Stimulated activated CD8-positive, alpha-beta memory T cell treated with anti-CD3 and anti-CD28 coated beads, Interleukin-2, amount 100 ng/mL, for 1 hour (primary cell): ENCODE results near the gene SLC6A11.

Source experiments
- DNase-seq, 2 donors: peaks; one replicate each; pipeline ENCODE4 v3.0.0-alpha.2; 2020; ENCODE audit warnings: low read depth in 2 of 2

Gene SLC6A11

DNA sequence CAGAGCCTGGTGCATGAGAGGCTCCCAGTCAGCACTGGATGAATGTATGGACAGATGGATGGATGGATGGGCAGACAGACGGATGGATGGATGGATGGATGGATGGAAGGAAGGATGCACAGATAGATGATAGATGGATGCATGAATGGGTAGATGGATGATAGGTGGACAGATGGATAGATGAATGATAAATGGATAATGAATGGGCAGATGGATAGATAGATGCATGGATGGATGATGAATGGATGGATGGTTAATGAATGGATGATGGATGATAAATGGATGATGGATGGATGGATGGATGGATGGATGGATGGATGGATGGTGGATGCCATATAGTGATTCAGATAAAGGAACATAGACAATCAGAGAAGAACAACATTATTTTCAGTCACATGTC is 71.0 kb downstream of the SLC6A11 start:
- DNase-seq, result no peak

DNA sequence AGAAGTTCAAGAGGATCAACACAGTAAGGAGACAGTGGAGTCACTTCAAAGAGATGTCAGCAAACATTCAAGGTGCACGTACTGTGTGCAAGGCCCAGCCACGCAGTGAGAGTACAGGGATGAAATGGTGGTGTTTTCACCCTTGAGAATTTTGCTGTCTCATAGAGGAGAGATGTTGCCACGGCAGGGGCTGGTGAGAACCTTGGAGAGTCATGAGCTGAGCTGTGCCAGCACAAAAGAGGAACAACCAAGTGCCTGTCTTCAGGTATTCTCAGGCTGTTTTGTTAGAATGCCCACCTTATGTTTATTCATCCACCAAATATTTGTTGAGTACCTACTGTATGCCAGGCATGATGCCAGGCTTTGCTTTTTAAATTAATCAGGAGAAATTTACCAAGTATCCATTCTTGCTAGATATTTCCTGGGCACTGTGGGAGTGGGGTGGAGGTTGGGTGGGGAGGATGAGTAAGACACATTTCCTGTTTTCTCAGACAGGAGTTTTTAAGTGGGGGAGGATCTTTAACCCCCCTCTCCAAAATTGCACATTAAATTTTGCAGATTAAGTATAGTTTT is 72.6 kb downstream of the SLC6A11 start:
- DNase-seq, result no peak

DNA sequence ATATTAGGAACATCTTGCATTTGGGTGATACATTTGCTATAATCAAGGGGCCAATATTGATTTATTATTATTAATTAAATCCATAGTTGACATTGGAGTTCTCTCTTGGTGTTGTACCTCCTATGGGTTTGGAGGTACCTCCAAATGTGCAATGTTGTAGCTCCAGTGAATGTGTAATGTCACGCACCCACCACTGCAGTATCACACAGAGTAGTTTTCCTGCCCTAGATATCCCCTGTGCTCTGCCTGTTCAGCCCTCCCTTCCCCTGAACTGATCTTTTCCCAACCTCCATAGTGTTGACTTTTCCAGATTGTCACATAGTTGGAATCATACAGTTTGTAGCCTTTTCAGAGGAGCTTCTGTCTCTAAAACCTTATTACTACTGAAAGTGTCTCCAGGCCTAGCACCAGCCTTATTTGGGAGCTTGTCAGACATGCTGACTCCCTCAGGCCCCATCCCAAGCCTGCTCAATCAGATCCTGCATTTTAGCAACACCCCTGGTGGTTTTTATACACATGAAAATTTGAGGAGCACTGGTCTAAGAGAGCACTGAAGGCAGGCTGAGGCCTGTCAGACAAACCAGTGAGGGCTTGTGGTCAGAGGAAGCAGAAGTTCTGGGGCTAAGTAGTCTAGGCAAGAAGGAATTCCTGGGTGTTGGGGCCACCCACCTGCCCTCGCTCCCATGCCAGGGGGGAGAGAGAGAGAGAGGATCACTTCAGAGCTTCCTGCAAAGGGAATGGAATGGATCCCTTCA is 73.4 kb downstream of the SLC6A11 start:
- no peak for DNase-seq

DNA sequence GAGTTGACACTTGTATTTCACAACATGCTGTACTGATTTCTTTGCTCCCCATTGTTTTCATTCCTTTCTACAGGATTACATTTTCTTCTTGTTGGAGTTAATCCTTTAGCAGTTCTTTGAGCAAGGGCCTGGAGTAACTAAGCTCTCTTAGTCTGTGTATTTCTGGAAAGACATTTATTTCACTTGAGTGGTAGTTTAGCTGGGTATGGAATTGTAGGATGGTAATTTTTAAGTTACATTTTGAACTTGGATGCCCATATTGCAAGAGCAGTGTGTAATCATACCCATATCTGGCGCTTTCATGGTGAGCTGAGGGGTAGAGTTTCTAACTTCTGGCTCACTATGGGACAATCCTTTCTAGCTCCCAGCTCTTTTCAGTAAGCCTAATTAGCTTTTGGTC is 74.6 kb downstream of the SLC6A11 start:
- DNase-seq, result no peak

DNA sequence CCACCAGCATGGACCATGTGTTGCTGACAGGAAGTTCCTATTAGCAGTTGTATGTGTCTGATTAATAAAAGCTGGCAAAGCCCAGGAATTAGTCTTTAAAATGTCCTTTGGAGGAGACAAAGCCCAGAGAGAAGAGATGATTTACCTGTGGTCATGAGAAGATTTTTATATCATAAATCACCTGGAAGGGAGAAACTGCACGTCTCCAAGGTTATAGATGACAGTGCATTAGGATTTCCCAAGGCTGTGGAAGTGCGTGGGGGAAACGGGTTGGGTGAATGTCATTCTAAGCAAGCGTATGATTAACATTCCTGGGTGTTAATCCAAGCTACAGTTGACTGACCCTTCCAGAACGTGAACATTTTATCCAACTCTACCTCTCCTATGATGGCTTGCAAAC is 76.6 kb downstream of the SLC6A11 start:
- no peak for DNase-seq

DNA sequence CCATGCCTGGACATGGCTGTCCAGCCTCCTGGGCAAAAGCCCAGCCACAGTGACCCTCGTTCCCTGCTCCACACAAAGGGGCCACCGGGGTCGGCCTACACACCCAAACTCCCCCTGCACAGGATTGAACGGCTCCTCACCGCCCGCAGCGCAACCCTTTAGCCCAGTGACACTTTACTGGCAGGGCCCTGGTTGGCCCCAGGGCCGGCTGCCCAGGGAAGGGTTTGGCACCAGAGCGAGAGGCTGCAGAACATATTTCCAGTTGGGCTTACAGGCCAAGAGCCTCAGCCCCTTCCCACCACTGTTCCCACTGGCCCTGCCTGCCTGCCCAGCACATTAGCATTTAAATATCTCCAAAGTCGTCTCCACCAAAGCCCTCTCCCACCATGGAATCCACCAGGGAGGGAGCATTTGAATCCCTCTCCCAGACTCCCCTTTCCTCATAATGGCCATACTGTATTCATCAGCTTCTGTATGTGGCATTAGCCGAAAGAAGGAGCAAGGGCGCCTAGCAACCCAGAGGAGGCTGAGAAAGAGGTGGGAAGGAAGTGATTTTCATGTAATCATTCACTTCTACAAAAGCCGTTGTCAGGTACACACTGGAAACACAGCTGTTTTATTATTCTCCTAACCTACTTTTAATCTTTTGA is 85.4 kb downstream of the SLC6A11 start:
- DNase-seq, result no peak

DNA sequence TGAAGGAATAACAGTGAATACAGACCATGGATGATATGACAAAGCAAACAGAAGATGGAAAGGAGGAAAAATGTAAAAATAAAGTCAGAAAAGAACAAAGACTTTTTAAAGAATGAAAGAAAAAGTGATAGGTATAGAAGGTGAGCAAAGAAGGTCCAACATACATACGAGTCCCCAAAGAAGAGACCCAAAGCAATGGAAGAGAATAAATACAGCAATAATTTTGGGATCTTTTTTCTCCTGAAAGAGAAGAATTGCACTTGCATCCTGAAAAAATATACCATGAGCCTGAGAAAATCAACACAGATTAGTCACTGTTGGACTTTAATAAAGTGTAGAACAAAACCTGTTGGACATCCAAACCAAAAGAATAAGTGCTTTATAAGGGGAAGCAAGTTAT is 91.2 kb downstream of the SLC6A11 start:
- DNase-seq, result no peak

DNA sequence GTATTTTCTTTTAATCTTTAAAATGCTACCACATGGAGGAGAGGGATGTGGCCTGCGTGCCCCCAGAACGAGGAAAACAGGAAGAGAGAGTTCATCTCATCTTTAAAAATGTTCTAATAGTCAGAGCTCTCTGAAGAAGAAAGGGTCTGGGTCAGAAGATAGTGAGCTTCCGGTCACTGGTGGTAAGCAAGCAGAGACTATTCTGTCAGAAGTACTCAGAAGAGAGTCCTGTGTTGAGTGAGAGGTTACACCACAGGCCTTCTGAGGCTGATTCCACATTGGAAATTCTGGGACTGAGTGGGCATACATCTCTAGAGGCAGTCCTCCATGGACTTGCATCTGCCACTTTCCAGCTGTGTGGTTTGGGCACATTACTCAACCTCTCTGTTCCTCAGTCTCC is 94.3 kb downstream of the SLC6A11 start:
- no peak for DNase-seq

DNA sequence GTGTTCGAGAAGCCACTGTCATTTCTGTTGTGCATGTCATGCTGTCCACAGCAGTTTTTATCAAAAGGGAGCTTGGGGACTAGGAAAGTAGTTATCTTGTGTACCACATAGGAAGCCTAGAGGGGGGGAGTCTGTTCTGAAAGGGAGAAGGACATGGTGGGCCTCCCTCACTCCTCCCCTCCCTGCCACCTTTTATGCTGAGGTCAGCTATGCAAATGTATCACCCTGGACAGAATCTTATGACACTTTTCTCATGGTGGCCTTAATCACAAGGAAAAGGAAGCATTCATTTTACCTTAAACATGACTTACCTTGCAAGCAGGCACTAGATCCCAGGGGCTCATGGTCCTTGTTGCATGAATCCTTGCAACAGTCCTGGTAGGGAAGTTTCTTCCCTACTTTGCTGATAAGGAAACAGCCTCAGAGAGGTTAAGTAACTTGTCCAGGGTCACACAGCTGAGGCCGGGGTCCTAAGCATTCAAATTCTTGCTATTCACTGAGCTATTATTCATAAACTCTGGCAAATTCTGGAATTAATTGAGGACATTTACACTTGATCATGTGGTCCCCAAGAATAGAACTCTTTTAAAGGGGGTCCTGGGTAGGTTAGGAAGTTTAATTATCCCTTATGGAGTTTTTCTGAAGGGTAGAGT is 95.4 kb downstream of the SLC6A11 start:
- no peak for DNase-seq

DNA sequence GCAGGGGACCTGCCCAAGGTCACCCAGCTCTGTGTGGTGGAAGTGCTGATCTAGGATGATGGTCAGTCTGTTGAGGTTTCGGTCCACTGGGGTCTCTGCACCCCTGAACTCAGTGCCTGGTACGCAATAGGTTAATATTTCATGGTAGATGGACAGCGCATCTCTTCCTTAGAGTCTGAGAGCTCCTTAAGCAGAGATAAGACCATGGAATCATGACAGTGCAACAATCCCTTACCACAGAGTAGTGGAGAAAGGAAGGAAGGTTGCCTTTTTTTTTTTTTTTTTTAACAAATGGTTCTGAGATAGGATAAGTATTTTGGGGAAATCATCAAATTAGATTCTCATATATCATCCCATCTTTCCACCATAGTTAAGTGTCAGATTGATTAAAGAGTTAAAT is 96.8 kb downstream of the SLC6A11 start:
- no peak for DNase-seq

DNA sequence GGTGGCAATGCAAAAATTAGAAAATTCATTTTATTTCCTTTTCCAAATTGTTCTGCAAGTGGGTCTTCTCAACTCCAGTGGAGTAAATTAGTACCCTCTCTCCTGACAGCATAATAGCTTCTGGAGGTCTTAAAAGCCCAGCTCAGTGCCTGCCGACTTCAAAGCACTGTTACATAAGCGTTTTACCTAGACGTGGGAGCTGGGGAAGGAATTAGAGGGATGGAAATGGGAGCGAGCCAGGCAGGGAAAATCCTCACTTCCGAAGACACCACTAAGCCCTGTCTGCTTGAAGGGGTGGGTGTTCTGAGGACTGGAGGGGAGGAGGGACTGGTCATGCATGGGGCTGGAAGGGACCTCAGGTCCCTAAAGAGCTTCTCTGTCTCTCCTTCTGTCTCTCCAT is 99.3 kb downstream of the SLC6A11 start:
- DNase-seq, result no peak

DNA sequence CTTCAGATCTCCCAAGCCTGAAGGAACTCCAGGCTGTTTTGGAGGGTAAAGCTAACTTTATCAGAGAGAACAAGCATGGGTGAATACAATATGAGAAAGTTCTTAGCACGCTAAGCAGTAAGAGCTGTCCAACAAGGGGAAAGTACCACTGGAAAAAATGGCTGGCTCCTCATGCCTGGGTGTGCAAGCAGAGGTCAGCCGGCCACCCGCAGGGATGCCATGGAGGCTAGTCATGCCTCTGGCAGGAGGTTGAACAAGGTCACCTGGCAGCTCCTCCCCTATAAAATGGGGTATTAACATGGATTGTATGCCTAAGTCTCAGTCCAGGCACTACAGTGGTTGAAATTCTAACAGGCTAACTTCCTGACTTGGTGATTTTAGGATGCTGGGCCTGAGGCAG is 101.1 kb downstream of the SLC6A11 start:
- DNase-seq, result no peak

DNA sequence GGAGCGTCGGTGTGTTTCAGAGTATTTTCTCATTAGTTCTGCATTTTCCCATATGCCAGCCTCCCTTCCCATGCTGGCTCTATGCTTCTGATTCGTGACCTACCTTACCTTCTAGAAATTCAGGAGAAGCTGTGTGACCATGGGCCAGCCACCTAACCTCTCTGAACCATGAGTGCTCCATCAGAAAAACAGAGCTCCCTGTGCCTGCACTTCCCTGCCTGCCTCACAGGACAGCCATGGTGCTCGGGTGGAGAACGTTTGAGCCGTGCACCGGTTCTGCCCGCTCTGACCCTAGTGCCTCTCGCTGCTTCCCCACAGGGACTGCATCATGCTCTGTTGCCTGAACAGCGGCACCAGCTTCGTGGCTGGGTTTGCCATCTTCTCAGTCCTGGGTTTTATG is 102.0 kb downstream of the SLC6A11 start:
- no peak for DNase-seq

DNA sequence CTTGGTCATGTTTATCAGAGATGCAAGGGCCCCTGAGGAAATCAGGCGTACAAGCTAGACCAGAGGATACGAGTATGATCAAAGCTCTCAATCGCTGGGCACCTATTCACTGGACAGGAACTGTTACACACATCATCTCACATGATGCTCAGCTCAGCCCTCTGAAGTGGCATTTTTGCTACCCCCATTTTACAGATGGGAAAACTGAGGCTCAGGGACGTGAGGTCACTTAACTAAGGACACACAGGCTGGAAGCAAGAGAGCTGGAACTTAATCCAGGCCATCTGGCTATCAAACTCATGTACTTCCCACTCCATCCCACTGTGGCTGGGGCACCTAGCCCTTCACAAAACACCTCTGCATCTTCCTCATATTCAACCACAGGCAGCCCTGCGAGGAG is 103.6 kb downstream of the SLC6A11 start:
- DNase-seq, result no peak

DNA sequence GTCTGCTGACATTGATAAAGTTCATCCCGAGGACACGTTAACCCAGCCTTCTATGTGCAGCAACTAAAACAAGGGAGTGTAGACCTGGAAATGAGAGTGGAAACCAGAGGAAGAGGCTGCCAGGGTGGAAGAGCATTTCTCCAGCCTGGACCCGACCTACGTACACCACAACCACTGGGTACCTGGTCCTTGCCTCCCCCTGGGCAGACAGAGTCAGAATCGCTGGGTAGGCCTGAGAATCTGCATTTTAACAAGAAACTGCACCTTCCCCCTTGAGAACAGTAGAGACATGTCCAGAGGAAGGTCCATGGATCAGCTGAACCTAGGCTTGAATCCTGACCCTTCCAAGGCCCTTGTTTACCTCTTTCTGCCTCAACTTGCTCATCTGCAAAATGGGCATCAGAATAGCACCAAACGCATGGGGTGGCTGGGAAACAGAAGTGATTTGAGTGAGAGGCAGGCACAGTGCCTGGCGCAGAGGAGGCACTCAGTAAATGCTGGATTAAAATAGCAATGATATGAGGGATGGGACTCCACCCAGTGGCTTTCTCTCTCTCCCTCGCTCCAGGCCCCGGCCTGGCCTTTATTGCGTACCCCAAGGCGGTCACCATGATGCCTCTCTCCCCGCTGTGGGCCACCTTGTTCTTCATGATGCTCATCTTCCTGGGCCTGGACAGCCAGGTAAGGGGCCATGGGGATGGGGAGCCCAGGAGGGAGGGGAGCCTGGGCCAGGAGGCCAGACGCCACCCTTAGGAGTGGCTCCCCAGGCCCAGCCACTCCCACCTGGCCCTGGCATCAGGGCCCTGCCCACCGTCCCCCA is 109.6 kb downstream of the SLC6A11 start:
- DNase-seq, result no peak

DNA sequence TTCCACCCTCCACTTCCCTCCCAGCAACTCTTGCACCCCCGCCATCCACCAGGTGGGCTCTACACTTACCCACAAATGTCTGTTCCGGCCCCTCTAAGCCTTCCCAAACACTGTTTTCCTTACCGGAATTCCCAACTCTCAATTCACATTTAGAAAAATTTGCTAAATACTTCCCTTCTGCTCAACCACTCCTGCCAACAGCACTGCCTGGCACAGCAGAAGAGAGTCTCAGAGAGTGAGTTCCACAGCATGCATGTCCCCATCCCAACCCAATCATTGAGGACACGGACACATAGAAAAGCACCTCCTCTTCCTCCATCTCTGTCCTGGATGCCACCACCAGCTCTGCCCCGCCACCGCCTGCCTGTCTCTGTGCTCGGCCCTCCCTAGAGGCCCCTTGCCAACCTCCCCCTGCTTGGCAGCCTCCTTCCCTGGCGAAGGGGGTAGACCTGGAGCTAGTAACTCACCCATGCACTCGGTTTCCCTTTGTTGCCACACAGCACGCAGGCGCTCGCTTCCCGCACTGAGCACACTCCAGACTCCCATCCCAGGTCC is 110.3 kb downstream of the SLC6A11 start:
- no peak for DNase-seq

DNA sequence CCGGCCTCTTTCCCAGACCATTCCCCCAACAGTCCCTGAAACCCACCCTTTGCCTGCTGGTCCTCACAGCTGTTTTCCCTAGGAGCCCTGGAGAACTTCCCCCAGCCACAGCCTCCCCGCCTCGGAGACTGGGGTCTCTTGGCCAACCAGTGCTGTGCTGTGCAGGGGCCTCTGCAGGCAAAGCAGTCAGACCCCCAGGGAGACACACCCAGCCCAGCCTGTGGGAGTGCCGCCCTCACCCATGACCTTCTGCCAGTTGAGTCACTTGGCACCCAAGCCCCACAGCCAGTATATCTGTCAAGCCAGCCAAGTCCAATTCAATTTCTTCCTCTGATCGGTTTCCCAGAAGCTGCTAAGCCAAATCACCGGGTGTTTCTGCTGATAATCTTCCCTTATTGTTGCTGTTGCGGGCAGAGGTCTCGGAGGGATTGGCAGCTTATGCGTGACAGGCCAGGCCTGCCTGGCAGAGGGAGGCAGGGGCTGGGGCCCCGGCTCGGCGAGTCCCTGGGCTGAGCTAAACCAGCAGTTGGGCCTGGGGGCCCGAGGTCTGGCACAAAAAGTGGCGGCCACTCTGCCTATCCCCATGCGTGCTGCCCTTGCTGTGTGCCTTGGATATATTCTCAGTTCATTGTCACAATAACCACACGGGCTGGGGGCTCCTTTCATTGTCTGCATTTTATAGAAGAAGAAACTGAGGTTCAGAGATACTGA is 110.9 kb downstream of the SLC6A11 start:
- no peak for DNase-seq

DNA sequence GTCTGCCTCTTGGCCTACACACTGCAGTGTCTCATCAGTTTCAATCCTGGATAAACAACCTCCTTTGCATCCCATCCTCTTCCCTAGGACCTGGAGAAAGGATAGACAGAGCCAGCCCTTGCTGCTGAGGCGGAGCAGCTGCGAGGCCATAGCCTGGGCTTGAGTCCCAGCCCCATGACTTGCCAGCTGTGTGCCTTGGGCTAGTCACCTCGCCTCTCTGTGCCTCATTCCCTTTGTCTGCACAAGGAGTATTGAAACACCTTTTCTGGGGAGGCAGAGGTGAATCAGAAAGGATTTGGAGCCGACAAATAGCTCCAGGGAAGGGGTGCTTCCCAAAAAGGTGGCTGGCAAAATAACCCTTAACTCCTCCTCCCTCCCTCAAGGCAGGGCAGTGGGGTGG is 111.5 kb downstream of the SLC6A11 start:
- no peak for DNase-seq

DNA sequence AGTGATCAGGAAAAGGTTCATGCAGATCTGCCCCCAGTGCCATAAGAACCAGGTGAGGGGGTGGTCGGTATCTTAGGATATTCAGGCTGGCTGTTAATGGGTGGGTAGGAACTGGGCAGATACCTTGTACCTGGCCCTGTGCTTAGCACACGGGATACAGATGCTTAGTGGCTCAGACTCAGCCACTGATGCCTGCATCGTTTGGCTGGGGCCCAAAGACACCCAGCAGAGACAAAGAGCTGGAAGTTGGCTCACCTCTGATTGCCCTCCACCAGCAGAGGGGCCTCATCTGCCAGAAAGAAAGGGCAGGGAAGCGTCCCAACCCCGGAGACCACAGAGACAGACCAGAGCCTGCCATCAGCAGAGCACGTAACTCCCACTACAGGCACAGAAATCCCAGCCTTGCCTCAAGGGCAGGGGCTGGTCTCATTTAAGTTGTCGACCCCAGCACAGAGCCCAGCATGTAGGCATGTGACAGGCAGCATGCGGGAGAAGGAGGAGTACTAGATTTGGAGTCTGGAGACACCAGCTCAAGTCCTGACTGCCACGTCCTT is 112.5 kb downstream of the SLC6A11 start:
- DNase-seq, result no peak

DNA sequence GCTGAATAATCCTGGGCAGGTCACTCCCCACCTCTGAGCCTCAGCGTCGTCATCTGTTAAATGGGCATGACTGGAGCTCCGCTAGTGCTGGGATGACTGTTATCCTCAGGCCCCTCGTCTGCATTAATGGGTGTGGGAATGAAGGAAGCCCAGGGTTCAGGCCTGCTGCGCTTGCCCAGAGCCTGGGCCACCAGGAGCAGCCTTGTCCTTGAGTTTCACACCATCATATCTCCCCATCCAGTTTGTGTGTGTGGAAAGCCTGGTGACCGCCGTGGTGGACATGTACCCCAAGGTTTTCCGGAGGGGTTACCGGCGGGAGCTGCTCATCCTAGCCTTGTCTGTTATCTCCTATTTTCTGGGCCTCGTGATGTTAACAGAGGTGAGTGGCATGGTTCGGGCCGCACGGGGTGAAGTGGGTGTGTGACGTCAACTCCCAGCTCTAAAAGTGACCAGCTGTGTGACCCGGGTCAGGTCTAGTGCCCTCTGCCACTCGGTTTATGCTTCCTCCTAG is 113.0 kb downstream of the SLC6A11 start:
- DNase-seq, result no peak
